Measurements from ENCODE around the gene KMT2C.

- TF ChIP-seq CTCF (IDR thresholded peaks at IDR 0.05) (no peak), POLR2A (IDR thresholded peaks at IDR 0.05) (no peak), POLR2AphosphoS5 (IDR thresholded peaks at IDR 0.05) (no peak)
Measured at GRCh38 chr7:152312316-152312715, 123.5 kb downstream of the KMT2C start.
